Naive thymus-derived CD8-positive, alpha-beta T cell (primary cell): ENCODE measurements around the gene C13orf46. TPM values are rescaled to one million over a fixed set of nuclear protein-coding genes. Genes with fewer than 3 reads are reported as not detected.

ENCODE experiments used
- ATAC-seq, 2 donors: fragments of 150-1000 bp; cut with Tn5 transposase in 1 of 2; sonication (Bioruptor Pico), chemical (Tn5 transposase) in 1 of 2; 1 replicate in 1 of 2; 2 replicates in 1 of 2; pipeline ENCODE4 v1.10.0; 2021; ENCODE audit warnings: mild to moderate bottlenecking in 2 of 2, moderate library complexity in 2 of 2
- POLR2A ChIA-PET: fragments of 350-600 bp; sonication (Branson Sonifier 250); formaldehyde crosslinking; loops from one replicate; lab custom pipeline; 2021; ENCODE audit warnings: antibody characterized with exemption; lab: Charles Lee
- DNase-seq, 10 donors: peaks; one replicate each; pipeline versions ENCODE4 v3.0.0 to v3.0.0-alpha.2; 2020 to 2022
- H3K27ac Mint-ChIP-seq, 10 donors: one replicate each; pipeline ENCODE4 v1.8.0; 2020 to 2022; ENCODE audit warnings: mild to moderate bottlenecking in 10 of 10, mixed read lengths in 10 of 10, moderate library complexity in 4 of 10, inconsistent platforms in 1 of 10
- H3K27me3 Mint-ChIP-seq, 5 donors: one replicate each; pipeline ENCODE4 v1.8.0; 2021 to 2022; ENCODE audit warnings: mixed read lengths in 5 of 5
- H3K36me3 Mint-ChIP-seq, 3 donors: one replicate each; pipeline ENCODE4 v1.8.0; 2020 to 2022; ENCODE audit warnings: mixed read lengths in 3 of 3, mild to moderate bottlenecking in 2 of 3, inconsistent platforms in 1 of 3
- H3K4me1 Mint-ChIP-seq, 4 donors: one replicate each; pipeline ENCODE4 v1.8.0; 2021 to 2022; ENCODE audit warnings: mixed read lengths in 4 of 4
- H3K4me3 Mint-ChIP-seq, 10 donors: one replicate each; pipeline ENCODE4 v1.8.0; 2020 to 2022; ENCODE audit warnings: mild to moderate bottlenecking in 10 of 10, mixed read lengths in 10 of 10, moderate library complexity in 6 of 10, inconsistent platforms in 1 of 10
- H3K9me3 Mint-ChIP-seq, 9 donors: one replicate each; pipeline ENCODE4 v1.8.0; 2020 to 2022; ENCODE audit warnings: mixed read lengths in 9 of 9, mild to moderate bottlenecking in 3 of 9, inconsistent platforms in 1 of 9, moderate library complexity in 1 of 9
- polyA plus RNA-seq, 3 donors: library from polyadenylated mRNA; unstranded; fragments of 300-500 nt; fragmentation: Illumina TruSeq; gene quantifications; one replicate each; pipeline ENCODE4 v1.2.3, GENCODE V29; 2021
- total RNA-seq, 8 experiments: library from RNA in 2 of 8; stranded (reverse) in 2 of 8; gene quantifications; one replicate each; pipeline ENCODE4 v1.2.3 and lab custom pipeline; 2021 to 2026

Gene C13orf46
- total and polyA plus RNA-seq, 5 experiments from 2014 or later, result 0.43 to 16.2 (median 1.8) TPM

DNA sequence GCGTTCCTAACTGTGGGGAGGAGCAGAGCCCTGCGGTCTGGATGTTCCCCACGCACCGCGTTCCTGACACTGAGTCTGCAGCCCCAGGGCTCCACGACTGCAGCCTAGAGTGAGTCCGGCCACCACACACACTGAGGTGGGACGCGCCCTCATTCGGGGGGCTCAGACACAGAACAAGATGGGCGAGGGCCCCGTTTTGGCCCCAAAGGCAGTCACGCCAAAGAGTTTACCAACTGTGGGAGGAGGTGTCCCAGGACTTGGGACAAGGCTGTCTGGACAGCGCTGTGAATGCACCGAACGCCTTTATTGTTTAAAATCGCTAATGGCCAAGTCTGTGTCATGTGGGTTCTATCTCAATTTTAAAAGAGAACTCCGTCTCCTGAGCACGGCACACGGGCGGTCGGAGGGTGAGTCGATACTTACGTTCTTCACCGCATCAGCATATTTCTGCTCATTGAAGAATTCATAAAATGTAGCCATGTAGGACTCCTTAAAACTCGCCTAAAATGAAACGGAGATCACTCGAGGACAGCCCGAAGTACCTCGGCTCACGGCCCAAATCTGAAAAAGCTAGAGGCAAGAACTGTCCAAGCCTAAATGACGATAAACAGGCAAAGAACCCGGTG is 35.2 kb upstream of the C13orf46 start:
- peak in 1 of 10 donors; percentile 59 for DNase-seq
- H3K4me1 Mint-ChIP-seq, result peaks cover 3 to 16% (median 7%) of the 10 kb centered on the region in 4 donors
- no peak for ATAC-seq
- peaks cover 0 to 6% (median 0%) of the 10 kb centered on the region in 9 donors for H3K9me3 Mint-ChIP-seq
- POLR2A ChIA-PET, result no interaction called here
- H3K27me3 Mint-ChIP-seq, result no peaks in the 10 kb centered on the region
- peak overlapping the region in 6 of 10 donors; percentile 10 to 73 (median 38) for H3K27ac Mint-ChIP-seq
- H3K36me3 Mint-ChIP-seq, result peaks cover 6 to 32% (median 14%) of the 10 kb centered on the region in 3 donors
- peak overlapping the region in 1 of 10 donors; percentile 39 for H3K4me3 Mint-ChIP-seq

DNA sequence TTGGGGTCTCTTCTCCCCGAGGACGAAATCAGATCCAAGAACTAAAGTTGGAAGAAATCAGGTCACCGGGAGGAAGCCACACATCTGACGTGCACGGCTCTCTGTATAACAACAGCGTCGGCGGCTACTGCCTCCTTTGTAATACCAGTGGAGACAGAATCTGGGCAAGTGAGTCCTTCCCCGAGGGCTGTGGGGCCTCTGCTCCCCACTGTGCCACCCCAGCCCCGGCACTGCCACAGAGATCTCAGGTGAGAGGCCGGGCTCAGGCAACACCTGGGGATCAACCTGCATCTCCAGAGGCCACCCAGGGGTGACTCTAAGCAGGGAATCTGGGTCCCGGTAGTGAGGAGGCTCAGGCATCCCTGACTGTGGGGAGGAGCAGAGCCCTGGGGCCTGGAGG is 33.7 kb upstream of the C13orf46 start:
- no peaks in the 10 kb centered on the region for H3K27me3 Mint-ChIP-seq
- H3K27ac Mint-ChIP-seq, result peak overlapping the region in 1 of 10 donors; percentile 83
- DNase-seq (peak in 1 of 10 donors; percentile 43), ATAC-seq (no peak)
- H3K9me3 Mint-ChIP-seq, result peaks cover 0 to 6% (median 0%) of the 10 kb centered on the region in 9 donors
- H3K36me3 Mint-ChIP-seq, result peaks cover 6 to 36% (median 14%) of the 10 kb centered on the region in 3 donors
- POLR2A ChIA-PET, result no interaction called here
- peaks cover 3 to 16% (median 7%) of the 10 kb centered on the region in 4 donors for H3K4me1 Mint-ChIP-seq
- H3K4me3 Mint-ChIP-seq, result peak overlapping the region in 1 of 10 donors; percentile 43

DNA sequence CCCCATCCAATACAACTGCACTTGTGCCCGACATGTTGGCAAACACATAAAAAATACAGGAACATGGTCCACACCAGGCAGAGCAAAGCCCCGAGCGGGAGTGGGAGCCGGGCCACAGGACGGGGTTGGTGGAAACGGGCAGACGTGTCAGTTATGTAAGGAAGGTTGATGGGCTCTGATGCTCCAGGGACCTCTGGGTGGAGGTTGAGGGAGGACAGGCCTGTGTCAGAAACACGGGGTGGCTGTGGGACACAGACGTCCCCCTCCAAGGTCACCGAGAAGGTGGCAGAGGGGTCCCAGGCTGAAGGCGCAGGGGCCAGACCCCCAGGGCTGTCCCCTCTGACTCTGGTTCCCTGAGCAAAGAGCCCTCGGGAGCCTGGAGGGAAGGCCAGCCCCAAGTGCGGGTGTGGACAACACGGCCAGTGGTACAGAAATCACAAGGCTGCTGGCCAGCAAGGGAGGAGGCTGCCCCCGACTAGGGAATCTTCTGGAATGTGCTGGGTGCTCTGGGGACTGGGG is 31.4 kb upstream of the C13orf46 start:
- DNase-seq (peak in 1 of 10 donors; percentile 50), ATAC-seq (no peak)
- H3K9me3 Mint-ChIP-seq, result peaks cover 0 to 6% (median 0%) of the 10 kb centered on the region in 9 donors
- H3K27ac Mint-ChIP-seq, result peak overlapping the region in 4 of 10 donors; percentile 48 to 63 (median 52)
- peak overlapping the region in 2 of 10 donors; percentile 16 to 31 for H3K4me3 Mint-ChIP-seq
- POLR2A ChIA-PET, result no interaction called here
- no peaks in the 10 kb centered on the region for H3K27me3 Mint-ChIP-seq
- H3K36me3 Mint-ChIP-seq, result peaks cover 0 to 46% (median 7%) of the 10 kb centered on the region in 3 donors
- peaks cover 0 to 9% (median 2%) of the 10 kb centered on the region in 4 donors for H3K4me1 Mint-ChIP-seq

DNA sequence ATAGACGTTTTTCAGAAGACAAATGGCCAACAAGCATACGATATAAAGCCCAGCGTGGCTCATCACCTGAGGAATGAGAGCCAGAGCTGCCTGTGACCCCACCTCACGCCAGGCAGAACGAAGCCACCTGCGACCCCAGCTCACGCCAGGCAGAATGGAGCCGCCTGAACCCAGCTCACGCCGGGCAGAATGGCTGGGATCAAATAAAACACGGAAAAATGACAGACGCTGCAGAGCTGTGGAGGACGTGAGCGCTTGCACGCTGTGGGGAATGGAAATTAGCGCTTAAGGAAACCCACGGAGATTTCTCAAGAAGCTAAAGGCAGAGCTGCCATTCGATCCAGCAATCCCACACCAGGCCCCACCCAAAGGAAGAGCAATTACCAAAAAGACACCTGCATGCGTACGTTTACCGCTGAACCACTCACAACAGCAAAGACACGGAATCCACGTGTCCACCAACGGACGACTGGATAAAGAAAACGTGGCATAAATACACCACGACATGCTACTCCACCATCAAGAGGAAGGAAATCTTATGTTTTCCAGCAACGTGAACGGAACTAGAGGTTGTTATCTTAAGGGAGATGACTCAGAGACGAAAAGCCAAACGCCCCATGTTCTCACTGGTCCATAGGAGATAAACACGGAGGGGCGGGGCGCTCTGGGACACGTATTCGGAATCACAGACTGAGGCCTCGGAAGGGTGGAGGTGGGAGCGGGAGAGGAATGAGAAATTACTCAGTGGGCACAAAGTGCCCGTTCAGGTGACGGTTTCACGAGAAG is 30.7 kb upstream of the C13orf46 start:
- POLR2A ChIA-PET, result no interaction called here
- H3K27me3 Mint-ChIP-seq, result no peaks in the 10 kb centered on the region
- peaks cover 0 to 9% (median 2%) of the 10 kb centered on the region in 4 donors for H3K4me1 Mint-ChIP-seq
- DNase-seq (no peak), ATAC-seq (no peak)
- peak overlapping the region in 2 of 10 donors; percentile 16 to 48 for H3K4me3 Mint-ChIP-seq
- peaks cover 0 to 43% (median 5%) of the 10 kb centered on the region in 3 donors for H3K36me3 Mint-ChIP-seq
- H3K27ac Mint-ChIP-seq, result peak overlapping the region in 5 of 10 donors; percentile 17 to 63 (median 48)
- H3K9me3 Mint-ChIP-seq, result peaks cover 0 to 6% (median 0%) of the 10 kb centered on the region in 9 donors

DNA sequence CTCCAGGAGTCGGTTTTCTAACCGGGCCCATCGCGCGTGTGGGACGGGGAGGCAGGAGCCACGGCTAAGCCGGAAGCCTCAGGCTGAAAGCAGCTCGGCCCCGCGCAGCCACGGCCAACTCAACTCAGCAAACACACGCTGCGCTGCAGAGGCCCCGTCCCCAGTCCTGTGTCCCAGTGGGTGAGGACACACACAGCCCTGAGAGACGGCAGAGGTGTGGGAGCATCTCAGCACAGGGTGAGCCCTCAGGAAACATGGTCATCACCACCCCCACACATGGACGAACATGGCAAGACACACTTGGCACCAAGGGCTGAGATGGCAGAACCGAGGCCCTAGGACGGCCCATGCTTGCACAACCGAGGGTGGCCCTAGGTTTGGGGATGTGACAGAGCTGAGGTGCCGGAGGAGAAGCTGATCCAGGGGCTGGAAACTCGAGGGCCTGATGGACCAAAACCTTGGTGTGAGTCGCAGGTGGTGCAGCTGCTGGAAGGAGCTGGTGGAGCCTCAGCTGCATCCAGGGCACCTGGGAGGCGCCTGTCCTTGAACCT is 29.0 kb upstream of the C13orf46 start:
- H3K36me3 Mint-ChIP-seq, result peaks cover 0 to 50% (median 6%) of the 10 kb centered on the region in 3 donors
- H3K27me3 Mint-ChIP-seq, result no peaks in the 10 kb centered on the region
- no peak overlapping the region for H3K27ac Mint-ChIP-seq
- peaks cover 0 to 8% (median 0%) of the 10 kb centered on the region in 9 donors for H3K9me3 Mint-ChIP-seq
- H3K4me1 Mint-ChIP-seq, result peaks cover 0 to 9% (median 3%) of the 10 kb centered on the region in 4 donors
- no peak overlapping the region for H3K4me3 Mint-ChIP-seq
- peak in 2 of 10 donors; percentile 2 to 45 for DNase-seq
- ATAC-seq, result peak; percentile 9 to 21
- POLR2A ChIA-PET, result interaction anchor here (0.9 kb wide), 1 partner anchor 9 kb away, joined by 3 read pairs; no protein-coding TSS in a partner anchor

DNA sequence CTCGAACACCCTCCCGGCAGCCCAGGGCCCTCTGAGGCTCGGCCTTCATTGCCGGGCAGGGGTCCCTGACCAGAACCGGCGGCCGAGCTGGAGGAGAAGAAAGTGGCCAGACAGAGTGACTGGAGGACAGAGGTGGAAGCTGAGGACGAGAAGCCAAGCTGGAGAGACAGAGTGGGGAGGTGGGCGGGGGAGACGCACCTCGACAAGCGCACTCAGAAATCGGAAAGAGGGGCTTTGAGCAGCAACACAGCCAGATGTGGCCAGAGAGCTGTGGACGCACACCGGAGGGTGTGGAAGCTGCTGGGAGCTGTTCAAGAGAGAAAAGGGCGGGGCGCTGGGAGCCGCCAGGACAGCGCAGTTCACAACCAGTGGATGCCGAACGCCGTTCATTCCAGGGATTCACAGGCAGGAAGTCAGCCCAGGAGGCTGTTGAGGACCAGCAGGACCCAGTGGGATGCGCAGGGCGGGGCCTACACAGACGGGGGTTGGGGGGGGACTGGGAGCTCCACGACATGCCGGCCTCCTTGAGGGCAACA is 28.2 kb upstream of the C13orf46 start:
- no peaks in the 10 kb centered on the region for H3K27me3 Mint-ChIP-seq
- no peak for ATAC-seq
- peaks cover 0 to 6% (median 0%) of the 10 kb centered on the region in 9 donors for H3K9me3 Mint-ChIP-seq
- DNase-seq, result peak in 1 of 10 donors; percentile 44
- H3K27ac Mint-ChIP-seq, result peak overlapping the region in 3 of 10 donors; percentile 53 to 65 (median 60)
- no peak overlapping the region for H3K4me3 Mint-ChIP-seq
- peaks cover 0 to 54% (median 6%) of the 10 kb centered on the region in 3 donors for H3K36me3 Mint-ChIP-seq
- H3K4me1 Mint-ChIP-seq, result peaks cover 0 to 13% (median 3%) of the 10 kb centered on the region in 4 donors
- POLR2A ChIA-PET, result no interaction called here

DNA sequence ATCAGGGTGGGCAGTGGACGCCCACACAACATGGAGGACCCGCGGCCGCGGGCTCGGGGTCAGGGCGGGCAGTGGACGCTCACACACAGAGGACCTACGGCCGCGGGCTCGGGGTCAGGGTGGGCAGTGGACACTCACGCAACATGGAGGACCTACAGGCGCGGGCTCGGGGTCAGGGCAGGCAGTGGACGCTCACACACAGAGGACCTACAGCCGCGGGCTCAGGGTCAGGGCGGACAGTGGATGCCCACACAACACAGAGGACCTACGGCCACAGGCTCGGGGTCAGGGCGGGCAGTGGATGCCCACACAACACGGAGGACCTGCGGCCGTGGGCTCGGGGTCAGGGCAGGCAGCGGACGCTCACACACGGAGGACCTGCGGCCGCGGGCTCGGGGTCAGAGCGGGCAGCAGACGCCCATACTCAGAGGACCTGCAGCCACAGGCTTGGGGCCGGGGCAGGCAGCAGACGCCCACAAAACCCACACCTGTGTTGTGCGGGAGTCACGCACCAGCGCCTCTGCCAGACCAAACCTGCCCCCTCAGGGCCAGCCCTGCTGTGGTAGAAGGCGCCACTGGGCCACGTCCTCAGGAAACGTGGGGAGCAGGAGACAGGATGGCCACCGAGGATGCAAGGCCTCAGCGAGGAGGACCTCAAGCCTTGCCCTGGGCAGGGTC is 27.6 kb upstream of the C13orf46 start:
- POLR2A ChIA-PET, result no interaction called here
- peak in 2 of 10 donors; percentile 1 to 61 for DNase-seq
- H3K4me1 Mint-ChIP-seq, result peaks cover 0 to 14% (median 3%) of the 10 kb centered on the region in 4 donors
- no peaks in the 10 kb centered on the region for H3K27me3 Mint-ChIP-seq
- H3K9me3 Mint-ChIP-seq, result peaks cover 0 to 6% (median 0%) of the 10 kb centered on the region in 9 donors
- no peak overlapping the region for H3K4me3 Mint-ChIP-seq
- peaks cover 0 to 58% (median 6%) of the 10 kb centered on the region in 3 donors for H3K36me3 Mint-ChIP-seq
- no peak for ATAC-seq
- H3K27ac Mint-ChIP-seq, result peak overlapping the region in 1 of 10 donors; percentile 53

DNA sequence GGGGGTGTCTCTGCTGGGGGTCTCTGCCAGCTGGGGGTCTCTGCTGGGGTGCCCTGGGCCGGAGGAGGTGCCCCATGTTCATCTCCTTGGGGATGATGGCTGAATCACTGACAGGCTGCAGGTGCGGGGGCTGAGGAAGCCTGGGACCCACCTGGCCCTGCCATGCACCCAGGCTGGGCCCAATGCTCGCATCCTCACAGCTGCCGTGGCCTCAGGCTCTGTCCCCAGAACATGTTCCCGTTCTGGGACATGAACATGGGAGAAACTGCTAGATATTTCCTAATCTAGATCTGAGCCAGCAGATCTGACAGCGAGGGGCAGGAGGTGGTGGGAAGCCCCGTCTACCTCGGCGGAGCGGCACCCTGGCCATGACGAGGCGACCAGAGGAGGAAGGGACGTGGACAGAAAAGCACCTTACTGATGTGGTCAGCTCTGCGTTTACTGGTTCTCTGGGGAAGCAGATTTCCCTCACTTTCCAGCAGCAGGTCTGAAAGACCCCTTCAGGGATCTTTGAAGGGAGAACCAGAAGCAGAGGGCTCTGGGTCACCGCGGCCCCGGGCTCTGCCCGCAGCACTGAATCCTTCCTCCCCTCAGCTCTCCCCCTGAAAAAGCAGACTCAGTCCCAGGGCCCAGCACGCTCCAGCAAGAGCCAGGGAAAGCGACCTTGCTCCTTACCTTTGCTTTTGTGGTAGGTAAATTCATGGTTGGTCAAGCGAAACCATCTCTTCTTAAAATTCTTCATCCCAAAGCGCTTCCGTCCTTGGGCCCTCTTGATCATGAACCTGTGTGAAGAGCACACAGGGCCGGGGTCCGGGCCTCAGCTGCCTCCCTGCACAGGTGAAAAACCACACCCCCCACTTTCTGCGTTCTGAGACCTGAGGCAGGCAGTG is 26.5 kb upstream of the C13orf46 start:
- DNase-seq (peak in 1 of 10 donors; percentile 45), ATAC-seq (no peak)
- Mint-ChIP-seq H3K4me3 (peak overlapping the region in 2 of 10 donors; percentile 7 to 41), H3K4me1 (peaks cover 0 to 14% (median 3%) of the 10 kb centered on the region in 4 donors), H3K9me3 (peaks cover 0 to 6% (median 0%) of the 10 kb centered on the region in 9 donors), H3K27ac (peak overlapping the region in 4 of 10 donors; percentile 27 to 84 (median 63)), H3K36me3 (peaks cover 0 to 58% (median 6%) of the 10 kb centered on the region in 3 donors), H3K27me3 (no peaks in the 10 kb centered on the region)
- POLR2A ChIA-PET, result no interaction called here

DNA sequence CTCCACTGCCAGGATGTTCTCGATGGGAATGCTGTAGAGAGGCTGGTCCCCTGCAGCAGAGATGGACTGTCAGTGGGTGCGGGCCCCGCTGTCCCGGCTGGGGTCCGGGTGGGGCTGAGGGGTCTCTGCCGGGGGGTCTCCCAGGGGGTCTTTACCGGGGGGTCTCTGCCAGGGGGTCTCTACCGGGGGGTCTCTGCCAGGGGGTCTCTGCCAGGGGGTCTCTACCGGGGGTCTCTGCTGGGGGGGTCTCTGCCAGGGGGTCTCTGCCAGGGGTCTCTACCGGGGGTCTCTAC is 25.7 kb upstream of the C13orf46 start:
- POLR2A ChIA-PET, result no interaction called here
- peaks cover 0 to 4% (median 0%) of the 10 kb centered on the region in 9 donors for H3K9me3 Mint-ChIP-seq

DNA sequence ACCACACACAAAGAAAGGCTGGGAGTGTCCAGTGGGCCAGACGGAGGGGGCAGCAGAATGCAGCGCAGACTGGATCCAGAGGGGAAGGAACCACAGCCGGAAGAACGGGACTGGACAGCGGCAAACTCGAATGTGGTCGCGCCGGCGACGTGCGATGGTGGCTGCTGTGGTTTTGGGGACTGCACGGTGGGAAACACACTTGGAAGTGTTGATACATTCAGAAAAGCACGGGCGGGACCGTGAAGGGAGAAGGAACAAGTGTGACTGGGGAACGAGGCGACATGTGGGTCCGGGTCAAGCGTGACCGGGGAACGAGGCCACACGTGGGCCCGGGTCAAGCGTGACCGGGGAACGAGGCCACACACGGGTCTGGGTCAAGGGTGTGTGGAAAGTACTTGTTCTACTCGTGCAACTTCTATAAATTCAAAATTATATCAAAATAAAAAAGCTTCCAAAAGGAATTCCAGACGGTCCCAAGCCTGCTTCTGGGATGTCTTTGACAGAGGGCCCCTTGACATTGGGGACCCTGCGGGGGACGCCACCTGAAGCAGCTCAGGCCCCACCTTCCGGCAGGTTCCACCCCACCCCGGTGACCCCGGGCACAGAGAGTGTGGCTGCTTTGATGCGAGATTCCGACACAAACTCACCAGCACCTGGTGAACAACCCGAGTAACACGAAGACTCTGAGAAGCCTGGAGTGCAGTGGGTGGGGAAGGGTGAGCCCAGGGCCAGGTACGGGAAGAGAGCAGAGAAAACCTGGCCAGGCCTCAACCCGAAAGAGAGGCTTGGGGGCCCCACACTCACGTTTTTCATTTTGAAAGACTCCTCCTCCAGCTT is 25.1 kb upstream of the C13orf46 start:
- DNase-seq (no peak), ATAC-seq (no peak)
- Mint-ChIP-seq H3K9me3 (peaks cover 0 to 4% (median 0%) of the 10 kb centered on the region in 9 donors), H3K27me3 (no peaks in the 10 kb centered on the region), H3K27ac (peak overlapping the region in 4 of 10 donors; percentile 7 to 79 (median 62)), H3K4me1 (peaks cover 0 to 6% (median 2%) of the 10 kb centered on the region in 4 donors), H3K36me3 (peaks cover 0 to 59% (median 9%) of the 10 kb centered on the region in 3 donors), H3K4me3 (peak overlapping the region in 3 of 10 donors; percentile 33 to 51 (median 38))
- POLR2A ChIA-PET, result no interaction called here

More for the DNA sequence above, 25.7 kb upstream of the C13orf46 start:
- Mint-ChIP-seq H3K27ac (peak overlapping the region in 1 of 10 donors; percentile 79), H3K27me3 (no peaks in the 10 kb centered on the region), H3K4me1 (peaks cover 0 to 8% (median 1%) of the 10 kb centered on the region in 4 donors), H3K4me3 (no peak overlapping the region), H3K36me3 (peaks cover 0 to 58% (median 6%) of the 10 kb centered on the region in 3 donors)
- DNase-seq (peak in 1 of 10 donors; percentile 50), ATAC-seq (no peak)
